DMS53 (cell line): ENCODE results near the gene SMIM43.
"Not testable (repeated sequence)": the region's sequence is repeated elsewhere in the genome, so short reads cannot be mapped to it uniquely, and the experiment has no call there.

Source experiments
- DNase-seq: peaks from one replicate; lab custom pipeline; 2025; lab: John Stamatoyannopoulos, UW

Gene SMIM43

GRCh38 chr4:121783210-121783609 lies 18.2 kb upstream of the SMIM43 start:
- DNase-seq = no peak

GRCh38 chr4:121778991-121779628 lies 14.1 kb upstream of the SMIM43 start:
- DNase-seq = no peak

DNA sequence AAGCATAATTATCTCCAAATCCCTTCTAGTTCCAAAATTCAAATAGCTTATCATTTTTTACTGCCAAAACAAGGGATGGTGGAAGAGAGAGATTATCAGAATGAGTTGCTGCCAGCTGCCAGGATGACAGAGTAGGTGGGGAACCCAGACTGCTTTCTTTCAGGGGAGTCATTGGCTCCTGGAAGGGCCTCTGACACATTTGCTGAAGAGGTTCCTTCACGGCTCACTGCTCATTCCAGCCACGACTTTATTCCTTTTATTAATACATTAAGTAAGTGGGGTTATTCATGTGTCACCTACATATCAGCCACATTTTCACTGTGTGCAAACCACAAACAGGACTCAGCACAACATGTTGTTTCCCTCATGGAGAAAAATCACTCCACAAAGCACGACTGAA lies 12.7 kb upstream of the SMIM43 start:
- peak; percentile 44 for DNase-seq

DNA sequence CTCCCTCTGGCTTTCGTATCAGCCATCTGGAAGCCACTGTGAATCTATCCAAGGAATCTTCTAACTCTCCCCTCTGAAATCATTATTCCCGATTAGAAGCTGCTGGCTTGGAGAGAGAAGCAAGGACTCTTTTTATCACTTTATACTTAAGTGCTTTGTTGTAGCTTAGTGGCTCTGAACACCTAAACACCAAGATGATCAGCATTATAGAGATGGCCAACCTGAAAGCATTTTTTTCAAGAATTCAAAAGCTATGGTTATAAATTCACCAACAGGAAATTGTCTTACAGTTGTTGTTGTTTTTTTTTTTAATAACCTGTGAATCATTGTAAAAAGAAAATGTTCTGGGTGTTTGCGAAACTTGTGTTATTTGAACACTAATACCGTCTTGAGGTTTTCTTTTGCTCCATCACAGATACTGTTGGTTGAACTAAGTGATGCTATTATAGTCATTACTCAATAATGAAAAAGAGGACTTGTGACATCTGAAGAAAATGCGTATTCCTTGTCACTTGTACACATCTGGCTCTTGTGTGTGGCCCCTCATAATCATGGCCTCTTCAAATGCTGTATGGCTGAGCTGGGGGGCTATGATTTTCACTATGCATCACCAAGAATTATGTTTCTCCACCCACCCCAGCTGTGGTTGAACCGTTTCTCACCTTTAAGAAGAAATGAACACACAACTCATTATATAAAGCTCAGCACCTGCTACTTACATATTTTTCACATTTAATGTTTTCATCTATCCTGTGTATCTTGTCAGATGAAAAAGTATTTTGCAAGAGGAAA lies 11.8 kb upstream of the SMIM43 start:
- no peak for DNase-seq

GRCh38 chr4:121773883-121774282 lies 8.9 kb upstream of the SMIM43 start:
- DNase-seq = no peak

DNA sequence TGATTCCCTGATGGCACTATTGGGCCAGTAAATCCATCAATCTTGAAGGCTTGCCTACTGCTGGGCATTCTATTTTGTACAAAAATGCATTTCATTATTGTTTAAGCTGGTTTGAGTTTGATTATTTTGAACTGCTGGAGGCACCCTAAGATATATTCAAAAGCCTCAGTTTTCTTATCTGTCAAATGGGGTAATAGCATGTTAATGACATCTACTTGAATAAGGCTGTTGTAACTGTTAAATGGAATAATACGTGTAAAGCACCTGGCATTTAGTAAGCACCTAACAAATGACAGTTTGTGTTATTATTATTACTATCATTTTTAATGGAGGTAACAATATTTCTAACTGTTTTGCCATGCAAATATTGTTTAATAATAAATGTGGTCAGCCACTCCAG lies 6.9 kb upstream of the SMIM43 start:
- DNase-seq = no peak

- DNase-seq = no peak
These were observed 4.4 kb upstream of the SMIM43 start for GRCh38 chr4:121769341-121769740.

GRCh38 chr4:121767166-121767565 lies 2.2 kb upstream of the SMIM43 start:
- DNase-seq = no peak

- DNase-seq = no peak
These were observed 1.1 kb upstream of the SMIM43 start for GRCh38 chr4:121765971-121766538.

DNA sequence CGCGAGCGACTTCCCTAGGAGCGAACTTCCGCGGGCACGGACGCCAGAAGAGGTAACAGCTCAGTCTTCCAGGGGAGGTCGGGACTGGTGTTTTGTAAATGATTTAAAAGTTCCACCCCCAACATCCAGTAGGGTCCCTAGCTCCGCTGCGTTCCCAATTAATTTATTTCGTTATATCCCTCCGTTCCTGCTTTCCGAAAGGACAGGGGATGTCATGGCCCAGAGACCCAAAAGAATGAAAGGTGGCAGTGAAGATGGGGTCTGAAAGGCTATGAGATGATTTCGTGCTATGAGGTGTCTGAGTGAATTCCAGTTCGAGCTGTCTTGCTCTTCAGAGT lies 373 bp upstream of the SMIM43 start:
- no peak for DNase-seq

- DNase-seq = no peak
These were observed 662 bp downstream of the SMIM43 start for GRCh38 chr4:121764303-121764701.

- no peak for DNase-seq
These were observed 4.8 kb downstream of the SMIM43 start for GRCh38 chr4:121760205-121760604.

GRCh38 chr4:121758925-121759568 lies 5.9 kb downstream of the SMIM43 start:
- no peak for DNase-seq

DNA sequence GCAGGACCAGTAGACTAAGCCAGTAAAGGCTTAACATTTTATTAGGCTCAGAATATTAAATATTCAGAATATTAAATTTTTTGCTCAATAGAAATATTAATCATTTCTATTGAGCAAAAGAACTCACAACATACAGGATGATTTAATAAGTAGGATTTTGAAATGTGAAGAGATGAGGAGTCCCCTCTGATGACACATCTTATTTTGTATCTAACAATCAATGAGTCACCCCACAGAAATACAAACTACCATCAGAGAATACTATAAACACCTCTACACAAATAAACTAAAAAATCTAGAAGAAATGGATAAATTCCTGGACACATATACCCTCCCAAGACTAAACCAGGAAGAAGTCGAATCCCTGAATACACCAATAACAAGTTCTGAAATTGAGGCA lies 12.8 kb downstream of the SMIM43 start:
- DNase-seq = not testable (repeated sequence)

DNA sequence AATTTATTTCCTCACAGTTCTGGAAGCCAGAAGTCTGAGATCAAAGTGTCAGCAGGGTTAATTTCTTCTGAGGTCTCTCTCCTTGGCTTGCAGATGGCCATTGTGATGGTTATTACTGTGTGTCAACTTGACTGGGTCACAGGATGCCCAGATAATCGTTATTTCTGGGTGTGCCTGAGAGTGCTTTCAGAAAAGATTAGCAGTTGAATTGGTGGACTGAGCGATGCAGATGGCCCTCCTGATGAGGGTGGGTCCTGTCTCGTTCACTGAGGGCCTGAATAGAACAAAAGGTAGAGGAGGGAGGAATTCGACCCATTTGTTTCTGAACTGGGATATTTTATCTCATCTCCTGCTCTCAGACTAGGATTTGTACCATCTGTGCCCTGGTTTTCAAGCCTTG lies 15.7 kb downstream of the SMIM43 start:
- no peak for DNase-seq

DNA sequence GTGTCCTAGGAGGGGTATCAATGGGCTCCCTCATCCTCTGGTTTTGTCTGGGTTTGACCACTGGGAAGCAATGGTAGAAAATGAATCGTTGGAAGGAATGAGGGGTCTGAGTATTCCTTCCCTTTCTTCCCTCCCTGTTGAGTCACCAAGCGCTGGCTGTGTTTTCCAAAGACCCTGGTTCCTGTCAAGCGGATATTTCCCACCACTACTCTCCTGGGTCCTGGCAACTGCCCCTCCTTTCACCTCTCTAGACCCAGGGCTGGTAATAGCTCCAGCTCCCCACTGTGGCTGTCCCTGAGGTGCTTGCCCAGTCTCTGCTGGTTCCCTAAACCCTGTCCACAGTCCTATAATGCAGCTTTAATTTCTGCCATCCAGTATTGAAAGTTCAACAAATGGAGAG lies 22.2 kb downstream of the SMIM43 start:
- no peak for DNase-seq

DNA sequence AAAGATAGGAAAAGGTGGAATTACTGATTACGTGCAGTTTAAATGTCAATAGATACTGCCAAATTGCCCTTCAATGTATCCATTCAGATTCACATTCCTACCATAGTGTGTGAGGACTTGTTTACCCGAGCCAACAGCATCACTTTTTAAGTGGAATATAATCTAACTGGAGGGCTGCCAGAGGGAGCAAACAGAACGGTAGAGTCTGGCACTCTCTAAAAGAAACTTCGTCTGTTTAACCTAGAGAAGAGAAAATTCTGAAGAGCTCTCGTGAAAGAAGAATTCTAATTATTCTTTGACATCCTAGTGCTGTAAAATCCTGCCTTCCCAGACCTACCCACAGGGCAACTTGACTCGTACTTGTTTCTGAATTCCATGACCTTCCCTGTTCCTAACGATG lies 23.2 kb downstream of the SMIM43 start:
- peak; percentile 32 for DNase-seq

DNA sequence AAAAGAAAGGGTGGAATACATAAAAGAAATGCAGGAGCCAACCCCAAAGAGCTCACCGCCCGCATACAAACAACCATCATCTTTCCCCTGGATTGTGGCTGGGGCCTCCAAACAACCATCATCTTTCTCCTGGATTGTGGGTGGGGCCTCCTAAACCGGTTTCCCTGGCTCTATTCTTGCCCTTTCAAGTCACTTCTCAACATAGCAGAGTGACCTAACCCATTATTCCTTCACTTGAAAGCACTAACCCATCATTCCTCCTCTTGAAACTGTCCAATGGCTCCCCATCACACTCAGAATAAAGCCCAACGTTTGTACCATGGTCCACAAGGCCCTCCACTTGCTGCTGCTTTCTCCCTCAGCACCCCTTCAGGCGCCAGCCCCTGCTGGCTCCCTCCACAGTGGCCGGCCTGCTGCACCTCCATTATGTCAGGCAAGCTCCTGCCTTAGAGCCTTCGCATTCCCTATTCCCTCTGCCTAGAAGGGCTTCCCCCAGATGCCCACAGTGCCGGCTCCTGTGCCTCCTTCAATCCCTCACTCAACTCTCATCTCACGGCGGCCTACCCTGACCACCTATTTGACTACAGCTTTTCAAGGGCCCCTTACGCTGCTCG lies 24.1 kb downstream of the SMIM43 start:
- DNase-seq = peak; percentile 60

GRCh38 chr4:121739575-121739974 lies 25.4 kb downstream of the SMIM43 start:
- no peak for DNase-seq

- DNase-seq = no peak
These were observed 26.0 kb downstream of the SMIM43 start for GRCh38 chr4:121738780-121739535.

DNA sequence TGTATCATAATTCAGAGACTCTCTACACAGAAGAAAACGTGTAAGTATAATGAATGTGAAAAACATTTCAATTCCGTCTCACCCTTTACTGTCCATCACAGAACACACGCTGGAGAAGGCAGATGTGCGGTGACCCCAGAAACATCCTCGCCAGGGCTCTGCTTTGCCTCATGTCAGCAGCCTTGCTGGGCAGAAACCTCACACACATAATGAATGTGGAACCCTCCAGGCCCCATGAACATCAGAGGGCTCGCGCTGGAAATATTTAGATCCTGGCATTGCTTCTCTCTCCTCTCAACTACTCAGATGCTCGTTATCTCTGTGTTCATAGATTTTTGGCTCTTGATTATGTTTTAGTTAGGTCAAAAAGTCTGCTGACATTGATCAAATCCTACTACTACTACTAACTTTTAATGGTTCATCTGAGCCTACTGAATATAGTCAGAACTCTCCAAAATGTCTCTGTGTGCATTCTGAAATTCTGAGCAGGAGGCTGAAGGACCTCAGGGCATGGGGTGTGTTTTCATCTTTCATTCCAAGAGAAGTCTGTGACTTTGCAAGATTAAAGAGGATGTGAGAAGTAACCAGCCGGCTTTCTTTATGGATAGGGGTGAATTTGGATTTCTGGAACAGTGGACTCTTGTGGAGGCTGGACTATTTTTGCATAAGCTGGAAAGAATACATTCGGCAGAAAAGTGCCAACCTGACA lies 27.0 kb downstream of the SMIM43 start:
- no peak for DNase-seq
